ENCODE measurements around the gene ASCC1.

ASCC1 gene

GRCh38 chr10:72186258-72186981 is 29.7 kb downstream of the ASCC1 start:
- Histone ChIP-seq H3K27me3 (replicated peaks; ENCODE audit: control insufficient read depth, insufficient read depth, low read length) (no peaks in the 10 kb centered on the region), H3K36me3 (ENCODE audit: control insufficient read depth, insufficient read depth, low read length) (peaks cover 4% of the 10 kb centered on the region), H3K4me3 (replicated peaks; ENCODE audit: low read depth, low read length) (no peak overlapping the region)
- no peak for DNase-seq (ENCODE audit: extremely low read depth, insufficient read length)
- no peak for TF ChIP-seq CTCF (IDR thresholded peaks at IDR 0.05; ENCODE audit: insufficient read depth, low read length, poor library complexity, severe bottlenecking)

GRCh38 chr10:72184156-72184555 is 31.9 kb downstream of the ASCC1 start:
- no peak overlapping the region for H3K4me3 ChIP-seq (replicated peaks; ENCODE audit: low read depth, low read length)
- no peak for DNase-seq (ENCODE audit: extremely low read depth, insufficient read length)
- no peaks in the 10 kb centered on the region for H3K27me3 ChIP-seq (replicated peaks; ENCODE audit: control insufficient read depth, insufficient read depth, low read length)
- TF ChIP-seq CTCF (IDR thresholded peaks at IDR 0.05; ENCODE audit: insufficient read depth, low read length, poor library complexity, severe bottlenecking) = no peak
- peaks cover 1% of the 10 kb centered on the region; the same call in 1 of the 2 replicates for H3K36me3 ChIP-seq (ENCODE audit: control insufficient read depth, insufficient read depth, low read length)

GRCh38 chr10:72177454-72177853 is 38.6 kb downstream of the ASCC1 start:
- Histone ChIP-seq H3K36me3 (ENCODE audit: control insufficient read depth, insufficient read depth, low read length) (peaks cover 1% of the 10 kb centered on the region), H3K4me3 (replicated peaks; ENCODE audit: low read depth, low read length) (no peak overlapping the region), H3K27me3 (replicated peaks; ENCODE audit: control insufficient read depth, insufficient read depth, low read length) (no peaks in the 10 kb centered on the region)
- no peak for DNase-seq (ENCODE audit: extremely low read depth, insufficient read length)
- no peak for TF ChIP-seq CTCF (IDR thresholded peaks at IDR 0.05; ENCODE audit: insufficient read depth, low read length, poor library complexity, severe bottlenecking)

- Histone ChIP-seq H3K36me3 (ENCODE audit: control insufficient read depth, insufficient read depth, low read length) (peaks cover 1% of the 10 kb centered on the region), H3K27me3 (replicated peaks; ENCODE audit: control insufficient read depth, insufficient read depth, low read length) (no peaks in the 10 kb centered on the region), H3K4me3 (replicated peaks; ENCODE audit: low read depth, low read length) (no peak overlapping the region)
- no peak for DNase-seq (ENCODE audit: extremely low read depth, insufficient read length)
- TF ChIP-seq CTCF (IDR thresholded peaks at IDR 0.05; ENCODE audit: insufficient read depth, low read length, poor library complexity, severe bottlenecking) = no peak
Observed at GRCh38 chr10:72176701-72177100, 39.4 kb downstream of the ASCC1 start.

- Histone ChIP-seq H3K4me3 (replicated peaks; ENCODE audit: low read depth, low read length) (no peak overlapping the region), H3K36me3 (ENCODE audit: control insufficient read depth, insufficient read depth, low read length) (no peaks in the 10 kb centered on the region; the same call in 1 of the 2 replicates), H3K27me3 (replicated peaks; ENCODE audit: control insufficient read depth, insufficient read depth, low read length) (no peaks in the 10 kb centered on the region)
- peak; percentile 50 for DNase-seq (ENCODE audit: extremely low read depth, insufficient read length)
- TF ChIP-seq CTCF (IDR thresholded peaks at IDR 0.05; ENCODE audit: insufficient read depth, low read length, poor library complexity, severe bottlenecking) = no peak
Observed at GRCh38 chr10:72175149-72175548, 40.9 kb downstream of the ASCC1 start.

GRCh38 chr10:72174297-72174662 is 41.8 kb downstream of the ASCC1 start:
- Histone ChIP-seq H3K4me3 (replicated peaks; ENCODE audit: low read depth, low read length) (no peak overlapping the region), H3K36me3 (ENCODE audit: control insufficient read depth, insufficient read depth, low read length) (no peaks in the 10 kb centered on the region; the same call in 1 of the 2 replicates), H3K27me3 (replicated peaks; ENCODE audit: control insufficient read depth, insufficient read depth, low read length) (no peaks in the 10 kb centered on the region)
- no peak for TF ChIP-seq CTCF (IDR thresholded peaks at IDR 0.05; ENCODE audit: insufficient read depth, low read length, poor library complexity, severe bottlenecking)
- DNase-seq (ENCODE audit: extremely low read depth, insufficient read length) = no peak
